ENCODE results near the gene ZMIZ2. TPM values are rescaled to one million over a fixed set of nuclear protein-coding genes. Genes with fewer than 3 reads are reported as not detected.
"Not testable (repeated sequence)": the region's sequence is repeated elsewhere in the genome, so short reads cannot be mapped to it uniquely, and the experiment has no call there.

Gene ZMIZ2, protein sequence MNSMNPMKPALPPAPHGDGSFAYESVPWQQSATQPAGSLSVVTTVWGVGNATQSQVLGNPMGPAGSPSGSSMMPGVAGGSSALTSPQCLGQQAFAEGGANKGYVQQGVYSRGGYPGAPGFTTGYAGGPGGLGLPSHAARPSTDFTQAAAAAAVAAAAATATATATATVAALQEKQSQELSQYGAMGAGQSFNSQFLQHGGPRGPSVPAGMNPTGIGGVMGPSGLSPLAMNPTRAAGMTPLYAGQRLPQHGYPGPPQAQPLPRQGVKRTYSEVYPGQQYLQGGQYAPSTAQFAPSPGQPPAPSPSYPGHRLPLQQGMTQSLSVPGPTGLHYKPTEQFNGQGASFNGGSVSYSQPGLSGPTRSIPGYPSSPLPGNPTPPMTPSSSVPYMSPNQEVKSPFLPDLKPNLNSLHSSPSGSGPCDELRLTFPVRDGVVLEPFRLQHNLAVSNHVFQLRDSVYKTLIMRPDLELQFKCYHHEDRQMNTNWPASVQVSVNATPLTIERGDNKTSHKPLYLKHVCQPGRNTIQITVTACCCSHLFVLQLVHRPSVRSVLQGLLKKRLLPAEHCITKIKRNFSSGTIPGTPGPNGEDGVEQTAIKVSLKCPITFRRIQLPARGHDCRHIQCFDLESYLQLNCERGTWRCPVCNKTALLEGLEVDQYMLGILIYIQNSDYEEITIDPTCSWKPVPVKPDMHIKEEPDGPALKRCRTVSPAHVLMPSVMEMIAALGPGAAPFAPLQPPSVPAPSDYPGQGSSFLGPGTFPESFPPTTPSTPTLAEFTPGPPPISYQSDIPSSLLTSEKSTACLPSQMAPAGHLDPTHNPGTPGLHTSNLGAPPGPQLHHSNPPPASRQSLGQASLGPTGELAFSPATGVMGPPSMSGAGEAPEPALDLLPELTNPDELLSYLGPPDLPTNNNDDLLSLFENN
- 10 to 100 TPM; 85.6 to 98.2 TPM for total RNA-seq
- 92.0 TPM for polyA plus RNA-seq (2013, experiment 1 of 2)
- polyA plus RNA-seq (2013, experiment 2 of 2): 76.1 TPM
- long read RNA-seq, experiment 1, partial matches to known transcripts: 2 of 12 reads
- long read RNA-seq, experiment 1, other reads (novel, unspliced or antisense): 10 of 12 reads
- long read RNA-seq, experiment 2, full-length matches to known transcripts: 6 of 37 reads
- long read RNA-seq, experiment 2, partial matches to known transcripts: 9 of 37 reads
- long read RNA-seq, experiment 2, other reads (novel, unspliced or antisense): 22 of 37 reads
- long read RNA-seq, experiment 3, partial matches to known transcripts: 13 of 19 reads
- long read RNA-seq, experiment 3, other reads (novel, unspliced or antisense): 6 of 19 reads
- long read RNA-seq, experiment 4, partial matches to known transcripts: 1 of 3 reads
- long read RNA-seq, experiment 4, other reads (novel, unspliced or antisense): 2 of 3 reads

DNA sequence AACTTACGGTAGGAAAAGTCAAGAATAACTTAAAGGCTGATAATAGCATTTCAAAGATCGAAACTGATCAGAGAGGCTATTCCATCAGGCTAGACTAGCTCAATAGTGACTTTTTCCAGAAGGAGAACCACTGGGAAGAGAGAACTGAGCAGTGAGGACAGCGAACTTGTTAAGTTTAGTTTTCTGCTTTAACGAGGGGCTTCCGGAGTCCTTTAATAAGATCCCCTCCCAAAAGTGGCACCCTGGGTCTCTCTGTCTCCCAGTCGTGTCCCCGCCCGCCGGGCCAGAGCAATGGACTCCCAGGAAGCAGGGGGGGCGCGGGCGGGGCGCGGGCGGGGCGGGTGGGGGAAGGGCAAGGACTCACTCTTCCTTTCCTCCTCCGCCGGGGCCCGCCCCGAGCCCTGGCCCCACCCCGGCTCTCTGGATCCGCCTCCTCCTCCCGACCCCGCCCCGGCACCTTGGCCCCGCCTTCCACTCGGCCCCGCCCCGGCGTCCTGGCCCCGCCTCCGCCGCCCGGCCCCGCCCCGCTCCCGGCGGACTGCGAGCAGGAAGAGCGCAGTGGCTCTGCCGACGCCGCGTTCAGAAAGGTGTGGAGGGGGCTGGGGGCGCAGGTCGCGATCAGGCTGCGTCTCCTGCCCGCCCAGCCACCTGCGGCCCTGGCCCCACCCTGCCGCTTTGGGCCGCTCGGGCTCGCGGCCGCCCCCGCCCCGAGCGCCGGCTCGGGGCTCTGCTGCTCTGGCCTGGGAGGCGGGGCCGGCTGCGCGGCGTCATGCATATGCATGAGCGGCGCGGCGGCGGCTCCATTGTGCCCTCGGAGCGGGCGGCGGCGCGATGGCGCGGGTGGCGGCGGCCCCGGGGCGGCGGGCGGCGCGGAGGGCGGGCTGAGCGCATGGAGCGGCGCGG is at the start of gene ZMIZ2:
ZMIZ2 (plus strand) TSS at position 803 of the 903 bp plus-strand sequence. CDS start 7,403 bp downstream, outside the sequence.
- H3K4me1 ChIP-seq (ENCODE audit: control insufficient read depth, insufficient read depth, low read length): no peaks in the 10 kb centered on the region
- no peaks in the 10 kb centered on the region for H3K36me3 ChIP-seq (ENCODE audit: control insufficient read depth, insufficient read depth, low read length)
- H3K9me3 Mint-ChIP-seq: no peaks in the 10 kb centered on the region
- H3K9ac ChIP-seq (ENCODE audit: extremely low read depth, low read length, poor library complexity, severe bottlenecking): peak within 1 kb of the TSS; percentile 39
- WGBS, 2 experiments (ENCODE audit: insufficient coverage in 1 of 2, insufficient read length in 1 of 2): 2 to 24% methylated on average over 4 to 91 of the region's 92 CpGs
- peaks cover 14% of the 10 kb centered on the region for H3K4me1 Mint-ChIP-seq
- peaks cover 8% of the 10 kb centered on the region for H3K36me3 Mint-ChIP-seq (ENCODE audit: low read depth)
- DNase-seq: peak; percentile 98
- TF ChIP-seq, protein P1, sequence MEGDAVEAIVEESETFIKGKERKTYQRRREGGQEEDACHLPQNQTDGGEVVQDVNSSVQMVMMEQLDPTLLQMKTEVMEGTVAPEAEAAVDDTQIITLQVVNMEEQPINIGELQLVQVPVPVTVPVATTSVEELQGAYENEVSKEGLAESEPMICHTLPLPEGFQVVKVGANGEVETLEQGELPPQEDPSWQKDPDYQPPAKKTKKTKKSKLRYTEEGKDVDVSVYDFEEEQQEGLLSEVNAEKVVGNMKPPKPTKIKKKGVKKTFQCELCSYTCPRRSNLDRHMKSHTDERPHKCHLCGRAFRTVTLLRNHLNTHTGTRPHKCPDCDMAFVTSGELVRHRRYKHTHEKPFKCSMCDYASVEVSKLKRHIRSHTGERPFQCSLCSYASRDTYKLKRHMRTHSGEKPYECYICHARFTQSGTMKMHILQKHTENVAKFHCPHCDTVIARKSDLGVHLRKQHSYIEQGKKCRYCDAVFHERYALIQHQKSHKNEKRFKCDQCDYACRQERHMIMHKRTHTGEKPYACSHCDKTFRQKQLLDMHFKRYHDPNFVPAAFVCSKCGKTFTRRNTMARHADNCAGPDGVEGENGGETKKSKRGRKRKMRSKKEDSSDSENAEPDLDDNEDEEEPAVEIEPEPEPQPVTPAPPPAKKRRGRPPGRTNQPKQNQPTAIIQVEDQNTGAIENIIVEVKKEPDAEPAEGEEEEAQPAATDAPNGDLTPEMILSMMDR (conservative IDR thresholded peaks at IDR 0.05): no peak
- peak within 1 kb of the TSS; percentile 0 for H3K27ac Mint-ChIP-seq
- H3K27me3 ChIP-seq (ENCODE audit: control insufficient read depth, insufficient read depth, low read length, poor library complexity, severe bottlenecking): no peaks in the 10 kb centered on the region
- peak within 1 kb of the TSS; percentile 80 for H3K4me3 Mint-ChIP-seq
- peak within 1 kb of the TSS; percentile 63 for H3K27ac ChIP-seq (ENCODE audit: low read depth, low read length)
- H3K4me3 ChIP-seq (ENCODE audit: low read length): peak within 1 kb of the TSS; percentile 84
- H3K27me3 Mint-ChIP-seq (ENCODE audit: insufficient read depth): no peaks in the 10 kb centered on the region
- no peaks in the 10 kb centered on the region for H3K9me3 ChIP-seq (ENCODE audit: control insufficient read depth, low read length)

DNA sequence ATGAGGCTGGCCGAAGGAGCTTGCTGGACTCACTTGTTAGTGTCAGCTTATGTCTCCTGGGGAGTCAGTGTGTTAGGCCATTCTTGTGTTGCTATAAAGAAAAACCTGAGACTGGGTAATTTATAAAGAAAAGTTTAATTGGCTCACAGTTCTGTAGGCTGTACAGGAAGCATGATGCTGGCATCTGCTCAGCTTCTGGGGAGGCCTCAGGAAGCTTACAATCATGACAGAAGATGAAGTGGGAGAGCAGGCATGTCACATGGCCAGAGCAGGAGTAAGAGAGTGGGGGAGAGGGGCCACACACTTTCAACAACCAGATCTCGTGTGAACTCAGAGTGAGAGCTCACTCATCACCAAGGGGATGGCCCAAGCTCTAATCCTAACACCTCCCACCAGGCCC is 49.0 kb upstream of the ZMIZ2 start:
- H3K27ac Mint-ChIP-seq; H3K27ac ChIP-seq (ENCODE audit: low read depth, low read length); H3K4me3 ChIP-seq (ENCODE audit: low read length); H3K4me1 Mint-ChIP-seq; DNase-seq; H3K4me3 Mint-ChIP-seq; H3K27me3 ChIP-seq (ENCODE audit: control insufficient read depth, insufficient read depth, low read length, poor library complexity, severe bottlenecking); H3K4me1 ChIP-seq (ENCODE audit: control insufficient read depth, insufficient read depth, low read length); H3K27me3 Mint-ChIP-seq (ENCODE audit: insufficient read depth); H3K9ac ChIP-seq (ENCODE audit: extremely low read depth, low read length, poor library complexity, severe bottlenecking); H3K9me3 Mint-ChIP-seq: not testable (repeated sequence)
- WGBS, 2 experiments (ENCODE audit: insufficient coverage in 1 of 2, insufficient read length in 1 of 2): 99% methylated on average over 2 of the region's 2 CpGs; no CpG with 5 or more reads in 1 of the 2 experiments
- peaks cover 14% of the 10 kb centered on the region for H3K9me3 ChIP-seq (ENCODE audit: control insufficient read depth, low read length)
- H3K36me3 Mint-ChIP-seq (ENCODE audit: low read depth): peaks cover 87% of the 10 kb centered on the region
- H3K36me3 ChIP-seq (ENCODE audit: control insufficient read depth, insufficient read depth, low read length): peaks cover 31% of the 10 kb centered on the region

DNA sequence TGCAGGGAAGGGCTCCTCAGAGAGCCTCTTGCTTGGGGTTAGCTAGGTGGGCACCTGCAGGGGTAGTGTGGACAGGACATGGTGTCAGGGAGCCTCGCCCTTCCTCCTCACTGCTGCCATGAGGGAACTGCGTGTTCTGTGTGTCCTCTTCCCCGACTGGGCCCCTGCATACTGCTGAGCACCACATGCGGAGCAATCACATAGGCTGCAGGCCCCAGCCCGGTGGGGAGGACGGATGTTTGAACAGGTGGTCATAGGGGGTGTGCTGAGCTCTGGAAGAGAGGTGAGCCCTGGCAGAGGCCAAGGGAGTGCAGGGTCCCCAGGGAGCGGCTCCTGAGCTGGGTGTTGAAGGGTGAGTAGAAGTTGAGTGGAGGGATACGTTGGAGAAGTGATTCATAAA is 48.3 kb upstream of the ZMIZ2 start:
- peaks cover 29% of the 10 kb centered on the region for H3K36me3 ChIP-seq (ENCODE audit: control insufficient read depth, insufficient read depth, low read length)
- H3K9me3 Mint-ChIP-seq: peaks cover 10% of the 10 kb centered on the region
- no peak overlapping the region for H3K4me3 ChIP-seq (ENCODE audit: low read length)
- peaks cover 14% of the 10 kb centered on the region for H3K9me3 ChIP-seq (ENCODE audit: control insufficient read depth, low read length)
- no peaks in the 10 kb centered on the region for H3K27me3 Mint-ChIP-seq (ENCODE audit: insufficient read depth)
- no peak overlapping the region for H3K4me3 Mint-ChIP-seq
- H3K27me3 ChIP-seq (ENCODE audit: control insufficient read depth, insufficient read depth, low read length, poor library complexity, severe bottlenecking): no peaks in the 10 kb centered on the region
- no peaks in the 10 kb centered on the region for H3K4me1 Mint-ChIP-seq
- peaks cover 87% of the 10 kb centered on the region for H3K36me3 Mint-ChIP-seq (ENCODE audit: low read depth)
- H3K27ac Mint-ChIP-seq: no peak overlapping the region
- H3K9ac ChIP-seq (ENCODE audit: extremely low read depth, low read length, poor library complexity, severe bottlenecking): no peak overlapping the region
- no peaks in the 10 kb centered on the region for H3K4me1 ChIP-seq (ENCODE audit: control insufficient read depth, insufficient read depth, low read length)
- DNase-seq: no peak
- no peak overlapping the region for H3K27ac ChIP-seq (ENCODE audit: low read depth, low read length)
- WGBS, 2 experiments (ENCODE audit: insufficient coverage in 1 of 2, insufficient read length in 1 of 2): 89 to 96% methylated on average over 8 of the region's 8 CpGs
- TF ChIP-seq, protein P1 (conservative IDR thresholded peaks at IDR 0.05): no peak

DNA sequence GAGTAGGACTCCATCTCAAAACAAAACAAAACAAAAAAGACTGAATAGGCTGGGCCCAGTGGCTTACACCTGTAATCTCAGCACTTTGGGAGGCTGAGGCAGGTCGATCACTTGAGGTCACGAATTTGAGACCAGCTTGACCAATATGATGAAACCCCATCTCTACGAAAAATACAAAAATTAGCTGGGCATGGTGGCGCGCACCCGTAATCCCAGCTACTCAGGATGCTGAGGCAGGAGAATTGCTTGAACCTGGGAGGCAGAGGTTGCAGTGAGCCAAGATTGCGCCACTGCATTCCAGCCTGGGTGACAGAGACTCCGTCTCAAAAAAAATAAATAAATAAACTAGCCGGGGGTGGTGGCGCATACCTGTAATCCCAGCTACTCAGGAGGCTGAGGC is 45.3 kb upstream of the ZMIZ2 start:
- H3K9me3 Mint-ChIP-seq: peaks cover 12% of the 10 kb centered on the region
- not testable (repeated sequence) for DNase-seq; H3K27ac ChIP-seq (ENCODE audit: low read depth, low read length); H3K9ac ChIP-seq (ENCODE audit: extremely low read depth, low read length, poor library complexity, severe bottlenecking); H3K4me1 ChIP-seq (ENCODE audit: control insufficient read depth, insufficient read depth, low read length); H3K27ac Mint-ChIP-seq; H3K4me1 Mint-ChIP-seq; H3K27me3 ChIP-seq (ENCODE audit: control insufficient read depth, insufficient read depth, low read length, poor library complexity, severe bottlenecking); H3K27me3 Mint-ChIP-seq (ENCODE audit: insufficient read depth); H3K4me3 ChIP-seq (ENCODE audit: low read length); H3K4me3 Mint-ChIP-seq
- peaks cover 14% of the 10 kb centered on the region for H3K9me3 ChIP-seq (ENCODE audit: control insufficient read depth, low read length)
- peaks cover 22% of the 10 kb centered on the region for H3K36me3 ChIP-seq (ENCODE audit: control insufficient read depth, insufficient read depth, low read length)
- 97% methylated on average over 10 of the region's 10 CpGs for WGBS, 2 experiments (ENCODE audit: insufficient coverage in 1 of 2, insufficient read length in 1 of 2)
- H3K36me3 Mint-ChIP-seq (ENCODE audit: low read depth): peaks cover 72% of the 10 kb centered on the region
